Tongue (tissue), 2 donors: Measurements from ENCODE around the gene PAK6. TPM values are rescaled to one million over a fixed set of nuclear protein-coding genes. Genes with fewer than 3 reads are reported as not detected.

Experiments used
- DNase-seq: peaks from one replicate; pipeline ENCODE4 v3.0.0-alpha.2; 2015
- total RNA-seq: library from RNA; depleted of rRNA; stranded (reverse); fragments of >200 nt; gene quantifications from one replicate; pipeline ENCODE4 v1.2.3, GENCODE V29; 2014

PAK6 gene
- total RNA-seq, 1 donor from 2014 or later = 2.5 TPM

DNA sequence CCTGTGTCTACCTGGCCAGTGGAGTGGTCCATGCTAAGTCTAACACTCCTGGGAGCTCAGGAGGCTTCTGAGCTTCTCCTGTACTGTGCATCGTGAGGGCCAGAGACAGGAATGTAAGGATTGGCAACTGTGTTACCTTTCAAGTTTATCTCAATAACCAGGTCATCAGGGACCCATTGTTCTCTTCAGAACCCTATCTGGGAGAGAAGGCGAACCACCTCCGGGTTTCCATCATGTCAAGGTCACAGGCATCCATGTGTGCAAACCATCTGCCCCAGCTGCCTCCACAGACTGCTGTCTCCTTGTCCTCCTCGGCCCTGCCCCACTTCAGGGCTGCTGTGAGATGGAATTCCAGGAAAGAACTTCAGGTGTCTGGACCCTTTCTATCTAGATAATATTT is 38.1 kb downstream of the PAK6 start:
- no peak for DNase-seq

GRCh38 chr15:40277471-40277870 is 38.6 kb downstream of the PAK6 start:
- DNase-seq = no peak

DNA sequence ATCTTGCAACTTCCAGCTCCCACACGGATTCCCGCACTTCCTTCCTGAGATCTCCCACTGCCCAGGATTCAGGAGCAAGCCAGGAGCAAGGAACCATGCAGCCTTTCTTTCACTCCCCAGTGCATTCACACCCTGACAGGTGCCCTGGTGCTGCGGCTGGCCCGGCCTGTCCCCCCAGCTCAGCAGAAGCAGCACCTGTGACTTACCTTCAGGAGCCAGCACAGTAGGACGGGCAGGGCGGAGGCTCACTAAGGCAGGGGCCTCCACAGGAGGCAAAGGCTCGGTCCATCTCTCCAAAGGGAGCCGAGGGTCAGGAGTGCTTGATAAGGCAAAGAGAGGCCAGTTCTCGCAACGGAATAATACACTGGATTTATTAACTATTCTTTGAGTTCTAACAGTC is 39.2 kb downstream of the PAK6 start:
- DNase-seq = no peak

GRCh38 chr15:40279437-40280141 is 40.7 kb downstream of the PAK6 start:
- peak; percentile 80 for DNase-seq

DNA sequence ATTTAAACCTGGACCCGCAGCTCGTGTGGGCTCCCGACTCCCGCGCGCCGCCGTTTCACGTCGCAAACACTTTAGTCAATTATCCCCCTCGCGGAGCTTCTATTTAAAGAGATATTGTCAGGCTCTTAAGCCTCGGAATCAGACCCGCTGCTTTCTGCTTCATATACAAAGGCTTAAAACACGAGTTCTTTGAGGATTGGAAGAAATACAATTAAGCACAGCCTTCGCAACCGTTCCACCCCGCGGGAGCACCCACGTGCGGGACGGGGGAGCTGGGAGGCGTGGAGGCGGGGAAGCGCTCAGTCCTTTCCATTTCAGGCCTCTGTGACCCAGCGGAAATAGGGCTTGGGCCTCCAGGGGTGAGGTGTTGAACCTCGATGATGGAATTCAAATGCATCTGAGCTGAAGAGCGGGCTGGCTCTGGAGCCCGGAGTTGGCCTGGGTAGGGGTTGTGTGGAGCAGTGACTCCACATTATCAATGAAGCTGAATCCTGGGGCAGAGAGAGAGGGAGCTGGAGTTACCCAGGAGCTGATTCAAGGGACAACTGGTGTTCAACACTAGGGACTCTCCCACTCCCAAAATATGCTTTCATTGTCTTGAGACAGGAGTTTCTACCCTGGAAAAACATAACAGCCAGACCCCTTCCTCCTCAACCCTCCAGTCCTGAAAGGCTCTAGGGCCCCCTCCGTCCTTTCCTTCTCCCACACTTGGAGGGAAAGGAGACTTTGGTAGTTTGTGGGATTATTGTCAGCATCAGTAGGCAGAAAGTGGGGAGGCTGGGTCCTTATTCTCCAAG is 41.6 kb downstream of the PAK6 start:
- DNase-seq = no peak

GRCh38 chr15:40281057-40281800 is 42.4 kb downstream of the PAK6 start:
- no peak for DNase-seq

DNA sequence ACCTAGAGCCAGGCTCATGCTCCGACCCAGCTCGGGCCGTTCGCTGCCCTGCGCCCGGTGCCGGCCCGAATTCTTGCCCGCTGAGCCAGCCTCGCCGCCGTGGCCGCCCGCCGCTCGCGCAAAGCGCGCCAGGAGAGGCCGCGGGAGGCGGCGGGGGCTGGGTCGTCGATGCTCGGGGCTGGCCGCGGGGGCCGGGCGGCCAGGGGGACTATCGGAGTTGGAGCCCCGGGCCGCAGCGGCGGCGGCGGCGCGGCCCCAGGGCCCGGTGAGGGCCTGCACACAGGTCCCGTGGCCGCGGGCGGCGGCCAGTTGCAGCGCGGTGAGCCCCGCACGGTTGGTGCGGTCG is 42.9 kb downstream of the PAK6 start:
- DNase-seq = no peak

DNA sequence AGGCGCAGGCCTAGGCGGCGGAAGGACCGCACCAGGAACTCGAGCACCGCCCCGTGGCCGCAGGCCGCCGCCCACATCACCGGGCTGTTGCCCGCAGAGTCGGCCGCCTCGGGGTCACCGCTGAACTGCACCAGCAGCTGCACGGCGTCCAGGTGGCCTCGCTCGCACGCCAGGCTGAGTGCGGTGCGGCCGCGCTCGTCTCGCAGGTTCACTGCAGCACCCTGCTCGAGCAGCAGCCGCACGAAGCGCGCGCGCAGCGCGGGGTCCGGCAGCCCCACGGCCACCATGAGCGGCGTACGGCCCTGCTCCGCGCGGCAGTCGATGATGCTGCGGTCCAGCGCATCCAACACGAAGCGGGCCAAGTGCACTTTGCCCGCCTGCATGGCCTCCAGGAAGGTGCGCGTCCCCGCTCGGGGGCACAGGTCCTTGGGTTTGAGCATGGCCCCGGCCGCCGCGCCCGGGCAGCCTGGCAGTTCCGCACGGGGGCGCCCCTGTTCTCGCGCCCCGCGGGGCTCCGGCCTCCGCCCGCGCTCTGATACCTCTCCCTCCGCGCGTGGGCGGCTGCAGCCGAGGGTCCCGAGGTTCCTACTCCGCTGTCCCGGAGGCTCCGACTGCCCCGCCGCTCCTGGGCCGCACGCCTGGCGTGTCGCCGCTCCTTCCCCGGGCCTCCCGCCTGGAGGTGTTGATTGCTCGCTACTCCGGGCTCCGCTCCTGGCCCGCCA is 43.4 kb downstream of the PAK6 start:
- no peak for DNase-seq

- DNase-seq = peak; percentile 39
Observed at GRCh38 chr15:40282869-40283614, 44.2 kb downstream of the PAK6 start, which contains the start of gene ANKRD63. Gene ANKRD63 (minus strand): TSS chr15:40283064. CDS start chr15:40282586, 478 bp downstream.

DNA sequence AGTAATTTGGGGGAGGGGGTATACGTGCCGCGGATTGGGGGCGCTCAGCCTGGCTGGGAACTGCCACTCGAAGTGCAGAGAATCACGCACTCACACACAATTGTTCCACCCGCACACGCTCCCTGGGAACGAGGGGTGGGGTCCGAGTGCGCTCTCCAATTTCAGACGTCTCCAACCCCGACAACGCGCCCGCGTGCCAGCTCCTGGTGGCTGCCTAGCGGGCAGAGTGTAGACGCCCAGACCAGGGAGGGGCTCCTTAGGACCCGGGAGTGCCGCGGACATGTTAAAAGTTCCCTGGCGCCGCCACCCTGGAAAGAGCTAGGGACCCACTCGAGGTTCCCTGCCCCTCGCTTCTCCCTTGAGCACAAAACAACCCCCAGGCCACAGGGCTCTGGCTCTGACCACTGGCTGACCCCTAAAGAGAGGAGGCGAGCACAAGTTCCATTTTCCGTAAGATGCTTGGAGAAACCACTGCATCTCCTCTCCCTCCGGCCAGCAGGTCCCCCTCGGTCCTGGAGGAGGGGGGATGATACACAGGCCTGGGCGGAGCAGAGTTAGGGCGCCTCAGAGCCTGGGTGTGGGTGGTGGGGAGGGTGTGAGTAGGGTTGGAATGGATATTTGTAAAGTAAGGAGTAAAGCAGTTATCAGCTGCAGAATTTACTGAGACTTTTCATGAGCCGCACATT is 44.9 kb downstream of the PAK6 start:
- DNase-seq = no peak

DNA sequence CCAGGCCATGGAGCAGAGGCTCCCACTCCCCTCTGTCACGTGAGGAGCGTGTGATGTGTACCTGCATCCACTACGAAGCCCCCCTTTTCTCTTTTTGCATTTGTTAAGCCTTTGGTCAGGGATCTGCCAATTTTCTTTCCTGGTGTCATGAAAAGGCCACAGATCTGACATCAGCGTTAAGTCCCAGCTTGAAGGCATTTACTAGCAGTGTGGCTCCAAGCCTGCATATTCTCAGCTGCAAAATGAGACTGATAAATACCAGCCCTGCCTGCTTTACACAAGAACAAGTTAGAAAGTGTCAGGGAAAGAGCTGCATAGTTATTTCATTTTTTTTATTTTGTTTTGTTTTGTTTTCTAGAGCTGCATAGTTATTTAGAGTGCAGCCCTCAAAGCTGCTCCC is 46.3 kb downstream of the PAK6 start:
- peak; percentile 64 for DNase-seq

DNA sequence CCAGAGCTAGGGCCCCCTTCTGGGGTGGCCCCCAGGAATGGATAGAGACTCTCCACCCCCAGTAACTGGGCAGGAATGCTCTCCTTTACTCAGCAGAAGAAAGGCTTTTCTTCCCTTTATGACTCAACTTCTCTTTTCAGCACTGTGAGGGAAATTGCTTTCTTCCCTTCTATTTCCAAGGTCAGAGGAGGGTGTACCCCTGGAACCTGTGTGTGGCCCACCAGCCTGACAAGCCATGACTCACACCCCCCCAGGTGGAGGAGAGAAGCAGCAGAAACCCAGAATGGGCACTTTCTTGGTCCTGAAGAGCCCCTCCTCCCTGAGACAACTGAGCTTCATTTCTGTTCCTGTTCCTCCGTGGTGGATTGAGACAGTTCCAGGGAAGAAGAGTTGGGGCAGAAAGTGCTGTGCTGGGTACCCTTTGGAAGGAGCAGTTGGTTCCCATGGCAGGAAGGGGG is 46.7 kb downstream of the PAK6 start:
- no peak for DNase-seq

- DNase-seq = peak; percentile 33
Observed at GRCh38 chr15:40286061-40286532, 47.2 kb downstream of the PAK6 start.

GRCh38 chr15:40286794-40287193 is 47.9 kb downstream of the PAK6 start:
- no peak for DNase-seq

DNA sequence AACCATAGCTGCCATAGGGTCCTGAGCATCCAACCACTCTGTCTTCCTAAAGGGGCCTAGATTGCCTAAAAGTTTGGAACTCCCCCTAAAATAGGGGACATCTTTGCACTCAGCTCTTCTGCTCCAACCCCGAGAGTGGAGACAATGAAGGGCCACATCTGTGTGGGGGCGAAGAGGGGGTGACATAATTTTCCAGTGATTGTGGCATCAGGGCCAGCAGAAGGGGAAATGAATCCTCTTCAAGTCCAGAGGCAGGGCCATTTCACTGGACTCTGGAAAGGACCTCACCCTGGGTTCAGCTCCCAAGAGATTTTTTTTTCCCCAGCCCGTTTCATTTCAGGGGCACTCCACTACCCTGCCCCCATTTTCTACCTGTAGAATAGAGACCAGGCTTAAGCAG is 48.6 kb downstream of the PAK6 start:
- no peak for DNase-seq

DNA sequence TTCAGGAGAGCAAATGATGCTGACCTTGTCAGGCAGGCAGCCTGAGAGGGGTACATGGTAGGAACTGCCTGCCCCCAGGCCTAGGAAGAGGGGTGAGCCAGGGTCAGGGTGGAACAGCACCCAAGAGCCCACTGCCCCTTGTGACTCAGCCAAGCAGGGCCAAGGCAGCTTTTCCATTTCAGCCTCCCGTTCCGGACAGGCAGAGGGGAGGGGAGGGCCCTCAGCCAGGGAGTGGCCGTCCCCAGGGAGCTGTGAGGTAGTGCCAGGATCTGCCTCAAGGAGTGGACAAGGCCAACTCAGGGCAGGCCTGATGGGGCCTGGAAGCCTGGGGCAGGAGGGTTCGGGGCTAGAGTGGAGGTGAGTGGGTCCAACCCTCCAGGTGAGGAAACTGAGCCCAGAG is 49.1 kb downstream of the PAK6 start:
- DNase-seq = no peak

GRCh38 chr15:40289140-40289775 is 50.4 kb downstream of the PAK6 start:
- DNase-seq = no peak

DNA sequence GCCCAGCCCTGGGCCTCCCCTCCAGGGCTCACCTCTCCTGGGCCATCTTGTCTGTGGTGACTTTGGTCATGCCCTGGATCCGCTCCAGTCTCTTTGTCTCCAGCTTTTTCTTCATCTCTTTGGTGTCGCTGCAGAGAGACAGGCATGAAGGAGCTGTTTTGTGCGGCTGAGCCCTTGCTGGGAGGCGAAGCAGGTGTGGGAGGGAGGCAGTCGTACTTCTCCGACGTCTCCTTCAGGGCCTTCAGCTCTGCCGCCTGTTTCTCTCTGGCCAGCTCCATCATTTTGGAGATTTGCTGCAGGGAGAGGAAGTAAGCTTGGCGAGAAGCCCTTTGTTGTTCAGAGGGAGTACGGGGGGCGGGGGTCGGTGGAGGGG is 51.7 kb downstream of the PAK6 start:
- no peak for DNase-seq

GRCh38 chr15:40290918-40291574 is 52.2 kb downstream of the PAK6 start:
- DNase-seq = peak; percentile 74

GRCh38 chr15:40292246-40292645 is 53.4 kb downstream of the PAK6 start:
- no peak for DNase-seq
